HS-27A (cell line): Measurements from ENCODE around the gene VPS4B.
A peak's percentile ranks its signal among the peaks of the same experiment; 100 is the strongest.
"Not testable (repeated sequence)": the region's sequence is repeated elsewhere in the genome, so short reads cannot be mapped to it uniquely, and the experiment has no call there.

Experiments
- DNase-seq: peaks from one replicate; pipeline ENCODE4 v3.0.0-alpha.2; 2012; ENCODE audit warnings: low read depth, missing footprints

Gene VPS4B

DNA sequence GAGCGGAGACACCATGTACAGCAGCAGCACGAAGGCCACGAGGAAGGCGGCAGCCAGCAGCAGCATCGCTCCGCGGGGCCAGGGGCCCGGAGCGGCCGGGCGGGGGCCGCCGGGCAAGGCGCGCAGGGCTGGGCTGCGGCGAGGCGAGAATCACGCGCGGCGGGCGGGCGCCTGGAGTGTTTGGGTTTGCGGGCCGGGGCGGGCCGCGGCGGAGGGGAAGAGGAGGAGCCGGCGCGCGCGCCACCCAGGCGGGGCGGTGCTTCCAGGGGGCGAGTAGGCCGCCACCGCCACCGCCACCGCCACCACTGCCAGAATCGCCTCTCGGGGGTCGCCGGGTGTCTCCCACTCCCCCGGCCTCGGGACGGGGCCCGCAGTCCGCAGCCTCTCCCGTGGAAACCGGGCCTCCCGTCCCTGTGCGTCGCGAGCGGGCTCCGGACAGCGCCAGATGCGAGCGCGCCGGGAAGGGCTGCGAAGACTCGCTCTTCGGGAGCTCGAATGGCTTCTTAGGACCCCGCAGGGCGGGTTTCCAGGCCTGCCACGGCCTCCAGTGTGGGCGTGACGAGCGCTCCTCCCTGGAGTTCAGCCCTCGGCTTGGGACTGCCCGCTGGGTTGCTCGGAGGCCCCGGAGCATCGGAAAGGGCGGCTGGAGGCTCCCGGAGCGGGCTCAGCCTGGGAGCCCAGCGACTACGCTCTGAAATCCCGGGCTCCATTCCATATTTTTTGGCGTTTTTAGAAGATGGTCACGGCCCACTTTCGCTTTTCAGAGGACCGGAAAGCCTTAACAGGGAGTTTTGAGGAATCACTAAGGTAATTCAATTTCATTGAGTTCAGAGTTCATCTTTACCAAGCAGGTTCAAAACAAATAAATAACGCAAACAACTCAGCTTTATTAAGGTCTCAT is 55.0 kb downstream of the VPS4B start, which contains the start of gene KDSR:
Gene KDSR, minus strand, starts transcription at position 154 of the 901 bp plus-strand sequence. Its CDS starts 88 bp downstream, at position 66.
- peak; percentile 87 for DNase-seq

DNA sequence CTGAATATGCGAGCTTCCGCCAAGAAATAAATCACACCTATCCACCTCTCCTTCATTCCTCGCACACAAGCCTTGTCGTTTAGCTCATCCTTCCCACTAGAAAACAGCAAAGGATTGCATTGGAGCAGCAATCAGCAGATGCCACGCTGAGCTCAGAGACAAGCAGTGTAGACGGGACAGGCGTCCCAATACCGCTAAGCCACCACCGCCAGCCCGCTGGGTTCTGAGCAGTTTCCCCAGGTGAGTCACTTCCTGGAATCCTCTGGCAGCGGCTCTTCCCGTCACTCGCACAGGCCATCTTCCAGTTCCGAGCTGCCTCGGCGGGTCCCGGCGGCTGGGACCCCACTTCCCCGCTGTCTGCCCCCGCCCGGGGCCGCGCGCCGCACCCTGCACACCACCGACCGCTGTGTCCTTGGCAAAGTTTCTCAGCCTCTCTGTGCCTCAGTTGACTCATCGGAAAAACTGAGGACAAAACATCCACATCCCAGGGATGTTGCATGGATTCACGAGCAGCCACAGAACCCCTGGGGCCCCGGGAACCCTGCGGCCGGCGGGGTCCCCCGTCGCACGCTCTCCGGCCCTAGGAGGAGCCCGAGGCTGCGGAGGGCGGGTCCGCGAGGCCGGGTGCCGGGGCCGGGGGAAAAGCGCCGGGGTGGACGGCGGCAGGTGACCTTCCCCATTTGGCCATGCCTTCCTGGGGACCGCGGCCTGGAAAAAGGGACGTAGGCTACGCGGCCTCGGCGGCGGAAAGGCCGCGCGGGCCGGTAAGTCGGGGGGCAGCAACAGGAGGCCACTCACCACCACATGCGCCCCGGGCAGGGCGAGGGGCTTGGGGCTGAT is 55.8 kb downstream of the VPS4B start:
- DNase-seq, result no peak

DNA sequence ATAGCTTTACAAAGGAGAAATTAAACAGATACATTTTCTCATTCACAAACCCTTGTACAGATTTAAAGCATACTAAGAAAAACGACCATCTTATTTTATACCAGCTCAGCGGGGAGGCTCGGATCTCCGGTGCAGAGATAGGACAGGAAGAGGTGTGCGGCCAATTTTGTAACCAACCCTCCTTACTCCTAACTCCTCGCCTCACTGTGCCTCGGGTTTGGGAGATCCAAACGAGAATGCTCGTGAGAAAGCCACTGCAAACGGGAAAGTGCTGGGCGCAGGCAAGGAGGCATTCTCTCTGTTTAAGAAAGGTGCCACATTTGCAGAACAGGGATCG is 56.4 kb downstream of the VPS4B start:
- no peak for DNase-seq

DNA sequence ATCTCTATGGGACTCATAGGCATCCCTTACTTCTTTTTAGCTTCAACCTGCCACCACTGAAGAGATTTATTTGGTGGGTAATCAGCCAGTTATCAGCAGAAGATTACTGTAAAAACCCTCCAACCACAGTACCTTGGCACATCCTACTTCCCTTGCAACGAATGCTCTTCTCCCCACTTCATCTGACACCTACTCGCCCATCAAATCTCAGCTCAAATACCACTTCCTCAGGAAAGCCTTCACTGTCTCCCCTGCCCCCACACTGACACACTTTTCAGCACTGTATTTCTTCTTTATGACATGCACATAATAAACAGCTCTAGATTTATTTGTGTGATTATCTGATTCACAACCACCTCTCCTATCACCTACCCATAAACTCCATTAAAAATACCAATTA is 58.3 kb downstream of the VPS4B start:
- no peak for DNase-seq

DNA sequence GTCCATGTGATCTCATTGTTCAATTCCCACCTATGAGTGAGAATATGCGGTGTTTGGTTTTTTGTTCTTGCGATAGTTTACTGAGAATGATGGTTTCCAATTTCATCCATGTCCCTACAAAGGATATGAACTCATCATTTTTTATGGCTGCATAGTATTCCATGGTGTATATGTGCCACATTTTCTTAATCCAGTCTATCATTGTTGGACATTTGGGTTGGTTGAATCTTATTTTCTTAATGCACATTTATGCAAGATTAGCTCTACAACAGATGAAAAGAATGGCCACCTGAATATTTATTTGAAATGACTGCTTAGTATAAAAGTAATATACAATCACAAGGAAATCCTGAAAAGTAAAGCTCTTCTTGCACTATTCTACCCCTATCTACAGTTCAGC is 58.9 kb downstream of the VPS4B start:
- not testable (repeated sequence) for DNase-seq

DNA sequence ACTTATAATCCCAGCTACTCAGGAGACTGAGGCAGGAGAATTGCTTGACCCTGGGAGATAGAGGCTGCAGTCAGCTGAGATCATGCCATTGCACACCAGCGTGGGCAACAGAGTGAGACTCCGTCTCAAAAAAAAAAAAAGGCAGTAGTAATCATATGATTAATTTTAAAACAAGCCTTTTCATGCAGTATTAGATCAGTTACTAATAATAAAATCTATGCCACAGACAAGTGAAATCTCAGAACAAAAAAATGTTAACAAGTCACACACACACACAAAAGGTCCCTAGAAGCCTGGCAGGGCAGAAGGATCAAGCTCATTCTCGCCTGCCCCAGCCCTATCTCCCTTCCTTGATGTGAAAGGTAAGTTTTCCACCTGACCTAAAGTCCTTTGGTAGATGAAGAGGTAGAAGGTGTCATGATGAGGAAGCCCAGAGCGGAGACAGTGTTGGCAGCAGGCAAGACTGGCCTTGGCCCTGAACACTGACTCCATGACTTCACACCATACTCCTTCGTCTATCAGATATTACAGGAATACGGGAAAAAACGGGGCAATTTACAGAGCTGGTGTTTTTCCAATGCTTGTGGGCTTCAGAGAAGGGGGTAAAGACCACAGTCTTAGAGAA is 65.9 kb downstream of the VPS4B start:
- no peak for DNase-seq

DNA sequence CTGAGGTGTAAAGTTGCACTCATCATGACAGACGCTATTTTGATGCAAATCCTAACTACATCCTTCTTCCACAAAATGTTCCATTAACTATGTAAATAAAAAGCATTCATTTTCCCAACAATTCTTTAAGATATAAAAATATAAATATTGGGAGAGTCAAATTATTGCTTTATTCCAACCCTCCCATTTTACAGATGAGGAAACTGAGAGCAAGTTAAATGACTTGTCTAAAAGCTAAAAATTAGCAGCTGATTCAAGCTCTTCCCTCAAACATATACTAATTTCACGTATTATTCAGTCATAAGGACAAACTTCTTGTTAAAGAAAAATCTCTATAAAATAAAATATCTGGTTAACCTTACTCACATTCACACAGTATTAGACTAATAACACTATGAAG is 72.0 kb downstream of the VPS4B start:
- no peak for DNase-seq

DNA sequence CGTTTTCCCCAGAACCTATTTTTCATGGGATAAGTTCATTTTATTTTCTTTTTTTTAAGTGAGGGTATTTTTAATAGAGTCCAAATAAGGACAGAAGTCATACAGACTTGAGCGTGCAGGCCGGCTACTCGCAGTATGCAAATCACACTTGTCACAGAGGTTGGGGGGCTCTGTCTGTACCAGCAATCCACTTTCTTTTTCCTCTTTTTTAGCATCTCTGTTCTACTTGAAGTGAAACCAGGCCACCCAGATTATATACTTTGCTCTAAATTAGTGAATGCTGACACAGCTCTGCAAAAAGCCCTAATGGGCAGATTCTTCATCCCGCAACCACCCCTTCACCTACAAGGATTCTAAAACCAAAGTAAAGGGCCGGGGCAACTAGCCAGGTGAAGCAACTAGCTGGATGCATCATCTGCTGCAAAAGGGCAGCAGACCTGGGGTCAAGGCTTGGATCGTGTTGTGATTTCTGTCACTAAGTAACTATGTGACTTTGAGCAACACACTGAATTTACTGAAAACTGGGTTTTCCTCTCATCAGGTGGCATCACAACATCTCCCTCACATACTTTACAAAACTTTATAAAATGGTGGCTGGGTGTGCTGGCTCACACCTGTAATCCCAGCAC is 73.7 kb downstream of the VPS4B start:
- no peak for DNase-seq

DNA sequence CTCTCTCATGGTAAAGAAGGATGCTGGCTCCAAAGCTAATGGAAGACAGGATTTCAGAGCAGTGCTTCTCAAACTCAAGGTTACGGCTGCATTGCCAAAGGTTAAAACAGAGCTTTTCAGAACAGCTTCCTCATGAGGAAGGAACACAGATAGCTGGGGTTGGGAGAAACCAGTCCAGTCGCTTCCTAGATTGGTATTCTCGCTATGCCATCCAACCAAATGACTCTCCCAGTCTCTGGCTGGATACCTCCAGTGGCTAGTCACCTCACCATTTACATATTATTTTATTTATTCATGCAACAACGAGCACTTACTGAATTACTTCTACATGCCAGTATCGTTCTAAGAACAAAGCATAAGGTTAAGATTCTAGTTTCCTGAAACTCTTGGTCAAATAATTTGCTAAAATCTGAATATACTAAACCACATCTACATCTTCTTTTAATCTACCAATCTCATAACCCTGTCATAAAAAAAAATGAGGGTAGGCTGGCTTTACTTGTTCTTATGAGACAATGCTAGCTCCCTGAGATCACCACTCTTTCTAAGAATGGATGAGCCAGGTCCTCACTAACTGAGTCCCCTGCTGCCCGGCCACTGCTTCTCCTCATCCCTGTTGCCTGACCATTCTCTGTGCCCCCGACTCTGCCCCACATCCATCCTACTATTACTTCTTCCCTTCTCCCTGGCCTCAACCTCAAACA is 75.6 kb downstream of the VPS4B start:
- no peak for DNase-seq

DNA sequence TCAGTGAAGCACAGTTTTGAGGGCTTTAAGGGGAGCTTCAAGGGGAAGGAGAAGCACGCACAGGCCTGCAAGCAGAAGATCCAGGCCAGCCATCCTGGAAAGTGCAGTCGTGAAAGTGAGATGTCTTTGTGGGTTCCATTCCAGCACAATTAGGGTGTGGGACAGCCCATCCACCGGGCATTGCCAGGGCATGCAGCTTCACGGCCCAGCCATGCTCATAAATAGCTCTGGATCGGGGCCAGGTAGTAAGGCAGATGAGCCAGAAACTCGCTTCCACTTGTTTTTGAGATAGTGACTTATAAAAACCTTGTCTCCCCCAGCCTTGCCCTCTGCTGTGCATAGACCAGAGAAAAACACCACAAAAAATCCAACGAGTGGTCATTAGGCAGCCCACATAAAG is 76.2 kb downstream of the VPS4B start:
- DNase-seq, result no peak

DNA sequence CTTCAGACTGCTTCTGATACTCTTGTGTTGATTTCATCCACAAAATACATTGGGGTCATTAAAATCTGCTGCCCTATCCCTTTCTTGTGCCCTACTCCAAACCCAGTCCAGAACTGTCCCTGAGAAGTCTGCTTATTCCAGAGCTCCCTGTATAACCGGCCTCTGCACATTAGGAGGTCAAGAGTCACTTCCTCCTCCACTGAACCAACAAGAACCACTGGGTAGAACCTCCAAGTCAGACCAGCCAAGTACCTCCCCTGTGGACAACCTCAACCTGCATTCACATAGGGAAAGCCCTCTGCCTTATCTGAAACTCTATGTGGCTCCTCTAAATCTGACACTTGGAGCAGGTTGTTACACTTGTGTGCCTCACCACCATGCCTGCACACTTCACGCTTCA is 77.4 kb downstream of the VPS4B start:
- no peak for DNase-seq

DNA sequence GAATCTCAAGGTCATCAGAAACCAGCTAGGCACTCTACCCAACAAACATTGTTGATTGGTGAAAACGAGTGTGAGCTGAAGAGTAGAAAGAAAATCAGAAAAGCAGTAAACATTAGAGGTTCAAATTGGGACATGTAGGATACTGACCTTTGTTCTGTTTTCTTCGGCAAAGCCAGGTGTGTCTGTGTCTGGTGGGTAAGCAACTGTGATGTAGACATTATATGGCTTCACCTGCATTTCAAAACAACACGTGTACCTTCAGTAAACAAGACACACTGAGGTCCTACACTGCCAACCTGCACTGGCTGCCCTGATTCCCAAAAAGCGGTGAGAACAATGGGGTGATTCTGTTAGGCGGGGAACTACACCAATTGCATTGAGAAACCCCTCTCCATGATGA is 78.0 kb downstream of the VPS4B start:
- DNase-seq, result no peak

DNA sequence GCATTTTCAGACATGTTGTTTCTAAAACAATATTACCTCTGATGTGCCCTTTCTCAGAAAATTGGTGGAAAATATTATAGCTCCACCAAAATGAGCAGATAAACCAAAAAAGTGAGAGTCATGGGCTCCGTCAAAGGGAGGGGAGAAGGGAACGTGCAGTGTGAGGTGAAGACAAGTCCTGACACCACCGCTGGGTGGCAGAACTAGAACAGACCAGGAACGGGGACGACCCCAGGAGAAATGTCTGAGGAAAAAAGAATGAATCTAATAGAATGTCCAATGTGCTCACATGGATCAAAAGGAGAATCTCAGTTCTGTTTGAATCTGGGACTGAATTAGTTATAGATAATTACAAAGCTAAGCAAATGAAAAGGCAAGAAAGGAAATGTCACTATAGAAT is 80.1 kb downstream of the VPS4B start:
- DNase-seq, result no peak

DNA sequence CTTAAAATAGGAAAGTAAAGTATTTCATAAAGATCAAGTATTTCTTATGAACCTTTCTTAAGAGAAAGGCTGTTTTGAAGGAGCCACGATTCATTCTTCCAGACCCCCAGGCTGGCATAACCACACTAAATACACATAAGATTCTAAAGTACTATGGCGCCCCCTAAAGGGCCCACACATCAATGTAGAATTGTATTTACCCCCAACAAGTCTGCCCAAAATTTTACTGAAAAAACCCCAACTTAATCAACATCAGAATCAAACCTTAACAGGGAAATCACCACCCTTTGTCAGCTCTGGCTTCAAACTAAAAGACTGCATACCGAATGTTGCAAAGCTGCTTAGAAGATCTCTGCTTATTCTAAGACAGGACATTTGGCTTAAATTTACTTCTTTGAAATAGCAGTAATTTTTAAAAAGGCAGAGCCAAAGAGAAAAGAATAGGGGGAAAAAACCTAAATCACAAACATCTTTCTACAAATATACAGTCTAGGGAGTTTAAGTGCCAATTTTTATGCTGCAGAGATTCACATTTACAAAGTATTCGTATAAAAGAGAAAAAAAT is 82.3 kb downstream of the VPS4B start:
- DNase-seq, result no peak
